ENCODE measurements around the gene PCYT1B.

PCYT1B gene

GRCh38 chrX:24577091-24577490 is 70.1 kb downstream of the PCYT1B start:
- TF ChIP-seq GATA3 (IDR thresholded peaks at IDR 0.05; ENCODE audit: low read depth, low read length) = no peak
- no peak for TF ChIP-seq GATA2 (IDR thresholded peaks at IDR 0.05; ENCODE audit: low read depth, low read length)

- TF ChIP-seq GATA2 (IDR thresholded peaks at IDR 0.05; ENCODE audit: low read depth, low read length) = no peak
- no peak for TF ChIP-seq GATA3 (IDR thresholded peaks at IDR 0.05; ENCODE audit: low read depth, low read length)
Measured at GRCh38 chrX:24575496-24575895, 71.7 kb downstream of the PCYT1B start.

- no peak for TF ChIP-seq GATA3 (IDR thresholded peaks at IDR 0.05; ENCODE audit: low read depth, low read length)
- no peak for TF ChIP-seq GATA2 (IDR thresholded peaks at IDR 0.05; ENCODE audit: low read depth, low read length)
Measured at GRCh38 chrX:24574743-24575142, 72.4 kb downstream of the PCYT1B start.

- TF ChIP-seq GATA3 (IDR thresholded peaks at IDR 0.05; ENCODE audit: low read depth, low read length) (no peak), GATA2 (IDR thresholded peaks at IDR 0.05; ENCODE audit: low read depth, low read length) (no peak)
Measured at GRCh38 chrX:24567169-24567568, 80.0 kb downstream of the PCYT1B start.

- TF ChIP-seq GATA2 (IDR thresholded peaks at IDR 0.05; ENCODE audit: low read depth, low read length) = no peak
- TF ChIP-seq GATA3 (IDR thresholded peaks at IDR 0.05; ENCODE audit: low read depth, low read length) = no peak
Measured at GRCh38 chrX:24566240-24566639, 80.9 kb downstream of the PCYT1B start.

GRCh38 chrX:24563291-24564010 is 83.7 kb downstream of the PCYT1B start:
- TF ChIP-seq GATA3 (IDR thresholded peaks at IDR 0.05; ENCODE audit: low read depth, low read length) (no peak), GATA2 (IDR thresholded peaks at IDR 0.05; ENCODE audit: low read depth, low read length) (no peak)

GRCh38 chrX:24561121-24561520 is 86.0 kb downstream of the PCYT1B start:
- TF ChIP-seq GATA3 (IDR thresholded peaks at IDR 0.05; ENCODE audit: low read depth, low read length) (no peak), GATA2 (IDR thresholded peaks at IDR 0.05; ENCODE audit: low read depth, low read length) (no peak)

- TF ChIP-seq GATA3 (IDR thresholded peaks at IDR 0.05; ENCODE audit: low read depth, low read length) (no peak), GATA2 (IDR thresholded peaks at IDR 0.05; ENCODE audit: low read depth, low read length) (no peak)
Measured at GRCh38 chrX:24553011-24553410, 94.1 kb downstream of the PCYT1B start.

GRCh38 chrX:24550166-24550565 is 97.0 kb downstream of the PCYT1B start:
- TF ChIP-seq GATA3 (IDR thresholded peaks at IDR 0.05; ENCODE audit: low read depth, low read length) (no peak), GATA2 (IDR thresholded peaks at IDR 0.05; ENCODE audit: low read depth, low read length) (no peak)

GRCh38 chrX:24547961-24548360 is 99.2 kb downstream of the PCYT1B start:
- no peak for TF ChIP-seq GATA3 (IDR thresholded peaks at IDR 0.05; ENCODE audit: low read depth, low read length)
- no peak for TF ChIP-seq GATA2 (IDR thresholded peaks at IDR 0.05; ENCODE audit: low read depth, low read length)

GRCh38 chrX:24542756-24543155 is 104.4 kb downstream of the PCYT1B start:
- TF ChIP-seq GATA2 (IDR thresholded peaks at IDR 0.05; ENCODE audit: low read depth, low read length) (no peak), GATA3 (IDR thresholded peaks at IDR 0.05; ENCODE audit: low read depth, low read length) (no peak)

- no peak for TF ChIP-seq GATA3 (IDR thresholded peaks at IDR 0.05; ENCODE audit: low read depth, low read length)
- no peak for TF ChIP-seq GATA2 (IDR thresholded peaks at IDR 0.05; ENCODE audit: low read depth, low read length)
Measured at GRCh38 chrX:24536551-24536950, 110.6 kb downstream of the PCYT1B start.

- TF ChIP-seq GATA3 (IDR thresholded peaks at IDR 0.05; ENCODE audit: low read depth, low read length) = no peak
- no peak for TF ChIP-seq GATA2 (IDR thresholded peaks at IDR 0.05; ENCODE audit: low read depth, low read length)
Measured at GRCh38 chrX:24528605-24529004, 118.5 kb downstream of the PCYT1B start.

- no peak for TF ChIP-seq GATA2 (IDR thresholded peaks at IDR 0.05; ENCODE audit: low read depth, low read length)
- TF ChIP-seq GATA3 (IDR thresholded peaks at IDR 0.05; ENCODE audit: low read depth, low read length) = no peak
Measured at GRCh38 chrX:24526616-24527015, 120.5 kb downstream of the PCYT1B start.

- no peak for TF ChIP-seq GATA3 (IDR thresholded peaks at IDR 0.05; ENCODE audit: low read depth, low read length)
- TF ChIP-seq GATA2 (IDR thresholded peaks at IDR 0.05; ENCODE audit: low read depth, low read length) = no peak
Measured at GRCh38 chrX:24525455-24525854, 121.7 kb downstream of the PCYT1B start.

- TF ChIP-seq GATA3 (IDR thresholded peaks at IDR 0.05; ENCODE audit: low read depth, low read length) (no peak), GATA2 (IDR thresholded peaks at IDR 0.05; ENCODE audit: low read depth, low read length) (no peak)
Measured at GRCh38 chrX:24520472-24520871, 126.7 kb downstream of the PCYT1B start.
